NB4 (cell line): Measurements from ENCODE around the gene ASRGL1.

Experiments used
- DNase-seq: peaks from one replicate; pipeline ENCODE4 v3.0.0; 2010; ENCODE audit warnings: low read depth
- H3K4me3 ChIP-seq: one replicate; pipeline ENCODE4 v1.5.1; 2011; ENCODE audit warnings: mild to moderate bottlenecking, low read depth, low read length, moderate library complexity
- MYC ChIP-seq: IDR thresholded peaks from 2 replicates; pipeline ENCODE4 v1.6.1; 2011; ENCODE audit warnings: low read depth, low read length
- POLR2A ChIP-seq: IDR thresholded peaks from 2 replicates; pipeline ENCODE4 v1.6.1; 2011; ENCODE audit warnings: mild to moderate bottlenecking; ENCODE audit not compliant: insufficient read length; ENCODE audit errors: extremely low read depth
- TF ChIP-seq, protein P1 (sequence below): IDR thresholded peaks from one replicate; pipeline ENCODE4 v1.5.1; 2012; ENCODE audit warnings: low read depth, low read length
- TF ChIP-seq, protein P2 (sequence below): IDR thresholded peaks from 2 replicates; pipeline ENCODE4 v1.6.1; 2011; ENCODE audit warnings: low read depth, low read length

ASRGL1 gene

DNA sequence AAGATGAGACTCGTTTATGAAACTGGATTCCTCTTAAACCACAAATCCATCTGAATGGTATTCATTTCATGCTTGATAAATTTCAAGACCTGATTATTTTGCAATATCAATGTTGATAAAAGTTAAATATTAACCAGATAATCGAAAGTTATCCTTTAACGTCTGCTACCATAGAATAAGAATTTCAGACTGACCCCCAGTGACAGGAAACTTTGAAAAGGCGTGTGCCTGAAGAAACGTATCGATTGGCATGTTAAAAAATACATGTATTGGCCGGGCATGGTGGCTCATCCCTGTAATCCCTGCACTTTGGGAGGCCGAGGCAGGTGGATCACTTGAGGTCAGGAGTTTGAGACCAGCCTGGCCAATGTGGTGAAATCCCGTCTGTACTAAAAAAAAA is 95.4 kb downstream of the ASRGL1 start:
- no peak for TF ChIP-seq MYC
- TF ChIP-seq, protein P1, sequence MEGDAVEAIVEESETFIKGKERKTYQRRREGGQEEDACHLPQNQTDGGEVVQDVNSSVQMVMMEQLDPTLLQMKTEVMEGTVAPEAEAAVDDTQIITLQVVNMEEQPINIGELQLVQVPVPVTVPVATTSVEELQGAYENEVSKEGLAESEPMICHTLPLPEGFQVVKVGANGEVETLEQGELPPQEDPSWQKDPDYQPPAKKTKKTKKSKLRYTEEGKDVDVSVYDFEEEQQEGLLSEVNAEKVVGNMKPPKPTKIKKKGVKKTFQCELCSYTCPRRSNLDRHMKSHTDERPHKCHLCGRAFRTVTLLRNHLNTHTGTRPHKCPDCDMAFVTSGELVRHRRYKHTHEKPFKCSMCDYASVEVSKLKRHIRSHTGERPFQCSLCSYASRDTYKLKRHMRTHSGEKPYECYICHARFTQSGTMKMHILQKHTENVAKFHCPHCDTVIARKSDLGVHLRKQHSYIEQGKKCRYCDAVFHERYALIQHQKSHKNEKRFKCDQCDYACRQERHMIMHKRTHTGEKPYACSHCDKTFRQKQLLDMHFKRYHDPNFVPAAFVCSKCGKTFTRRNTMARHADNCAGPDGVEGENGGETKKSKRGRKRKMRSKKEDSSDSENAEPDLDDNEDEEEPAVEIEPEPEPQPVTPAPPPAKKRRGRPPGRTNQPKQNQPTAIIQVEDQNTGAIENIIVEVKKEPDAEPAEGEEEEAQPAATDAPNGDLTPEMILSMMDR: no peak
- TF ChIP-seq, protein P2, sequence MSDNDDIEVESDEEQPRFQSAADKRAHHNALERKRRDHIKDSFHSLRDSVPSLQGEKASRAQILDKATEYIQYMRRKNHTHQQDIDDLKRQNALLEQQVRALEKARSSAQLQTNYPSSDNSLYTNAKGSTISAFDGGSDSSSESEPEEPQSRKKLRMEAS: no peak
- TF ChIP-seq POLR2A: no peak
- H3K4me3 ChIP-seq: no peak overlapping the region
- DNase-seq: no peak

DNA sequence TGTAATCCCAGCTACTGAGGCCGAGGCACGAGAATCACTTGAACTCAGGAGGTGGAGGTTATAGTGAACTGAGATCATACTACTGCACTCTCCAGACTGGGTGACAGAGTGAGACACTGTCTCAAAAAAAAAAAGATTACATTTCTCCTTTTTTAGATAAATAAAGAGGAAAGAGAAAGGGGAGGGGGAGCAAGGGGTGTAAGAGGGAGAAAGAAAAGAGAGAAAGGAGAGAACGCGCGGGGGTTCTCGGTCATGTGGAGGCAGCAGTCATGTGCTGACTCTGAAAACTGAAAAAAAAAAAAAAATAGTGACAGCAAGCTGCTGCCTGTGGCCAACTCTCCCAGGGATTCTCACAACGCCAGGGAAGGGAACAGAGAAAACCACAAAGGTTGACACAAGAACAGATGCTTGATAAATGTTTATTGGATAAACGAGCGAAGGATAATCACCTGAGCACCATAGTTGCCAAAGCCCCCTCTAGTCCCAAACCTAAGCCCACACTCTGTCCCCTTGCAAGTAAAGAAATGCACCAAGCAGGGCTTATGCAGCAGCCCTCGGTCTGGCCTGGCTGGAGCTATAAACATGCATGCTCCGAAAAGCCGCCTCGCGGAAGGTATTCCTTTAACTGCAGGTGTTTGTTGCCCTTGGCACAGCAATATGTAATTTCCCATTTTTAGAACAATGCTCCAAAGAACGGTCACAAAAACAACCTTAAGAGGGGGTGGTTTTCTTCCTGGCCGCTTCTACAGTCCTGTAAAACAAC is 96.1 kb downstream of the ASRGL1 start:
- DNase-seq: no peak
- H3K4me3 ChIP-seq: no peak overlapping the region
- TF ChIP-seq, protein P2: no peak
- TF ChIP-seq MYC: no peak
- no peak for TF ChIP-seq POLR2A
- TF ChIP-seq, protein P1: no peak

DNA sequence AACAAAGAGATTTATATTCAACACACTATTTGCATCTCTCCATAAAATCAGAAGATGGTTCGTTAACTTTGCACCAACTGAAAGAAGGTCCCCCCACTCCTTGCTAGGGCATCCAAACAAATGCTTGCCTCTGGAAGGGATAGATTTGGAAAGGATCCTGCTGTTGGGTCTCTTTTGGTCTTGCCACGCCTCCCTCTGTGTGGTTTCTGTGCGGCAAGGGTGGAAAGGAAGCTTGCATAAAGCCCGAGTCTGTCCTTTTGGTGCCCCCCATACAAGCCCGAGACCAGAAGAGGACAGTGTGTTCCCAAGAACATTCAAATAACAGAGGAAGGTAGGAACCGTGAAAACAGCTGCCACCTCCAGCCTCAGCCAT is 96.6 kb downstream of the ASRGL1 start:
- H3K4me3 ChIP-seq: no peak overlapping the region
- no peak for DNase-seq
- TF ChIP-seq, protein P1: no peak
- TF ChIP-seq POLR2A: no peak
- TF ChIP-seq, protein P2: no peak
- no peak for TF ChIP-seq MYC

DNA sequence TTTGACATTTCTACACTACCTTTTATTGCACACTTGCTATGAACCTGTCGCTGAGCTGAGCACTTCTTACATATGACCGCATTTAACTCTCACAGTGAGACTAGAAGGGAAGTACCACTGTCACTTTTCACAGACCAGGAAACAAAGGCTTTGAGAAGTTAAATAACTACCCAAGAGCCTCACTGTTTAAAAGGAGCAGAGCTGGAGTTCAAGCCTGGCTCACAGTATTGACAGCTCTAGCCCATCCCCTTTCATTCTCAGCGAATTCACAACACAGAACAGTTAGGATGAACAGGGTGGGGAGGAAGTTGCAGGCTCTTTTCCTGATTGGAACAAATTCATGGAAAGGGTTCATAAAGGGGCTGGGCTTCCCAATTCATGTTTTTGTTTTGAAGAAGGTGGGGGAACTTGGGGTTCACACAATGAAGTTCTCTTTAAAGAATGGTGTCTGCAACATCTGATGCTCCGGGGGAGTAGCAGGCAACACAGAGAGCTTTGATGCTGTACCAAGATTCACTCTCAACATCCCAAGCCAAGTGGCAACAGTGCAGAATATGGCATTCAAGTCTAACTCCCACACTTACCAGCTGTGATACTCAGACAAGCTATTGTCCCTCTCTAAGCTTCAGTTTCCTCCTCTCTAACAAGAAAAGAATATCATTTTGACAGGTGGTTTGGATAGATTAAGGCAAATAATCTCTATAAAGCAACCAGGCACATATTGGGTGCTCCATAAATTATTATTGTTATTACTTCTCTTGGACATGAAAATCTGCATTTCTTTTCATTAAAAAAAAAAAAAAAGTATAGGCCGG is 98.8 kb downstream of the ASRGL1 start:
- TF ChIP-seq POLR2A (no peak), MYC (no peak)
- TF ChIP-seq, protein P2: no peak
- TF ChIP-seq, protein P1: no peak
- H3K4me3 ChIP-seq: no peak overlapping the region
- no peak for DNase-seq

DNA sequence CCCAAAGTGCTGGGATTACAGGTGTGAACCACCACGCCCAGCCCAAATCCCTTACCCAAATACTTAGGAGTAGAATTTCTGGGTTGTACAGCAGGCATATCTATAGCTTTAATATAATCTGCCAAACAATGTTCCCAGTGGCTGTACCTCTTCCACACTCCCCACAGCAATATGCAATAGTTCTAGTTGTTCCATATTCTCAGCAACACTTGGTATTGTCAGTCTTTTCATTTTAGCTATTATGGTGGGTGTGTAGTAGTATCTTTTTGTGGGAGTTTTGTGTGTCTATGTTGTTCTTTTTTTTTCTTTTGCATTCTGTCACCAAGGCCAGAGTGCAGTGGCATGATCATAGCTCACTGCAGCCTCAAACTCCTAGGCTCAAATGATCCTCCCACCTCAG is 100.4 kb downstream of the ASRGL1 start:
- H3K4me3 ChIP-seq: no peak overlapping the region
- no peak for DNase-seq
- TF ChIP-seq, protein P1: no peak
- TF ChIP-seq POLR2A (no peak), MYC (no peak)
- TF ChIP-seq, protein P2: no peak
